Thyroid gland (tissue), 4 donors: ENCODE results near the gene RPH3AL. TPM values are rescaled to one million over a fixed set of nuclear protein-coding genes. Genes with fewer than 3 reads are reported as not detected.

Experiments used
- DNase-seq, 2 donors: peaks; one replicate each; pipeline ENCODE4 v3.0.0-alpha.2; 2019
- H3K27ac ChIP-seq, 3 donors: fragments of 200-600 bp; sonication (generic); 1 replicate in 2 of 3; 2 replicates in 1 of 3; pipeline ENCODE4 v1.5.1; 2016 to 2019; ENCODE audit warnings: mild to moderate bottlenecking in 1 of 3, moderate library complexity in 1 of 3
- H3K27me3 ChIP-seq: fragments of 200-600 bp; sonication (generic); one replicate; pipeline ENCODE4 v1.5.1; 2019
- H3K36me3 ChIP-seq, 2 donors: fragments of 200-600 bp; sonication (generic); one replicate each; pipeline ENCODE4 v1.5.1; 2016 to 2019
- H3K4me1 ChIP-seq, 2 donors: fragments of 200-600 bp; sonication (generic); one replicate each; pipeline ENCODE4 v1.5.1; 2017 to 2019
- H3K4me3 ChIP-seq, 3 donors: fragments of 200-600 bp; sonication (generic); replicated peaks in 1 of 3; 1 replicate in 2 of 3; 2 replicates in 1 of 3; pipeline ENCODE4 v1.5.1; 2016; ENCODE audit warnings: mild to moderate bottlenecking in 1 of 3
- H3K9me3 ChIP-seq: fragments of 200-600 bp; sonication (generic); one replicate; pipeline ENCODE4 v1.5.1; 2017
- POLR2A ChIP-seq, 2 donors: fragments of 450-650 bp; IDR thresholded peaks; one replicate each; pipeline ENCODE4 v1.6.1; 2017; ENCODE audit warnings: antibody characterized with exemption in 2 of 2, mild to moderate bottlenecking in 2 of 2, moderate library complexity in 1 of 2
- WGBS, 2 donors: methylation state at CpG; one replicate each; pipeline ENCODE4 v1.1.5; 2017; 5-methylcytosine and 5-hydroxymethylcytosine counted together
- intact Hi-C: fragments of 100-400 bp; cut with DNase I; formaldehyde crosslinking; loops from one replicate; pipeline ENCODE4 v1.15.1; 2023
- total RNA-seq, 4 donors: library from RNA; depleted of rRNA; stranded (reverse); fragments of >200 nt; gene quantifications; one replicate each; pipeline ENCODE4 v1.2.3, GENCODE V29; 2016
- TF ChIP-seq, protein P1 (sequence below), 6 experiments: fragments of 200-600 bp in 3 of 6; fragments of 450-650 bp in 3 of 6; sonication (generic) in 3 of 6; IDR thresholded peaks; one replicate each; pipeline ENCODE4 v1.5.1; 2016 to 2019; ENCODE audit warnings: antibody characterized with exemption in 6 of 6, mild to moderate bottlenecking in 2 of 6, inconsistent platforms in 1 of 6, moderate library complexity in 1 of 6

Gene RPH3AL
- total RNA-seq, 4 donors from 2014 or later, result 19.1 to 47.7 (median 42.5) TPM

DNA sequence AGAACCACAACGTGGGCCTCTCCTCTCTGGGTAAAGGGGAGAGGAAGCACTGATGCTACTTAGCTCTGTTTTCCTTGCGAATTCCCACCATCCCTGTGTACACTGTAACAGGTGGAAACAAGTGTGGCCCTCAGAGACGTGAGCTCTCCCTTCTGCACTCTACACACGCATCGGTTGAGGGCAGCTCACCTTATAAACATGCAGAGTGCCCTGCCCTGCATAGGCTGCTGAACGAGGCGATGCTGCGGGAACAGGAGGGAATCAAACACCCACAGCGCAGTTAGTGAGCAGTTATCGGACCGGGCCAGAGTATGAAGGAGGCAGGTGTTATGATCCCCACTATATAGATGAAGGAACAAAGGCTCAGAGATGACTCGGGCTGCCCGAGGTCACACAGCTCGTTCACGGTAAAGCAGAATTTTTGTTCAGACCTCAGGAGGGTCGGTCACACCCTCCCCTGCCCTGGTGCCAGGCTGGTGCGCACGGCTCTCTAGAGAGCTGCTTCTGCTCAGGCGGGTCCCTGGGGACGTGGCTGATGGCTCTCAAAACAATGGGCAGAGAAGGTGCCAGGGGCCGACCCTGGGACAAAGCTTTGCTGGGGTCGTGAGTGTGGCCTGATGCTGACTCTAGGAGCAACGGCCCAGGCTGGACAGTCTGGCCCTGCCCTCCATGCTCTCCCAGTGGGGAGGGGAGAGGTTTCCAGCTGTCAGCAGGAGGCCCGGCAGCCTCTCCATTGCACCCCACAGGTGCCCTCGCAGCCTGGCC is 68.5 kb downstream of the RPH3AL start:
- no peaks in the 10 kb centered on the region for H3K4me1 ChIP-seq
- TF ChIP-seq, protein P1, sequence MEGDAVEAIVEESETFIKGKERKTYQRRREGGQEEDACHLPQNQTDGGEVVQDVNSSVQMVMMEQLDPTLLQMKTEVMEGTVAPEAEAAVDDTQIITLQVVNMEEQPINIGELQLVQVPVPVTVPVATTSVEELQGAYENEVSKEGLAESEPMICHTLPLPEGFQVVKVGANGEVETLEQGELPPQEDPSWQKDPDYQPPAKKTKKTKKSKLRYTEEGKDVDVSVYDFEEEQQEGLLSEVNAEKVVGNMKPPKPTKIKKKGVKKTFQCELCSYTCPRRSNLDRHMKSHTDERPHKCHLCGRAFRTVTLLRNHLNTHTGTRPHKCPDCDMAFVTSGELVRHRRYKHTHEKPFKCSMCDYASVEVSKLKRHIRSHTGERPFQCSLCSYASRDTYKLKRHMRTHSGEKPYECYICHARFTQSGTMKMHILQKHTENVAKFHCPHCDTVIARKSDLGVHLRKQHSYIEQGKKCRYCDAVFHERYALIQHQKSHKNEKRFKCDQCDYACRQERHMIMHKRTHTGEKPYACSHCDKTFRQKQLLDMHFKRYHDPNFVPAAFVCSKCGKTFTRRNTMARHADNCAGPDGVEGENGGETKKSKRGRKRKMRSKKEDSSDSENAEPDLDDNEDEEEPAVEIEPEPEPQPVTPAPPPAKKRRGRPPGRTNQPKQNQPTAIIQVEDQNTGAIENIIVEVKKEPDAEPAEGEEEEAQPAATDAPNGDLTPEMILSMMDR (IDR thresholded peaks at IDR 0.05), result no peak
- TF ChIP-seq POLR2A (IDR thresholded peaks at IDR 0.05), result no peak
- no peaks in the 10 kb centered on the region for H3K36me3 ChIP-seq
- H3K27me3 ChIP-seq, result no peaks in the 10 kb centered on the region
- no peak overlapping the region for H3K27ac ChIP-seq
- WGBS, 2 donors, result 81 to 83% methylated on average over 20 to 23 of the region's 25 CpGs
- no peak overlapping the region for H3K4me3 ChIP-seq
- H3K9me3 ChIP-seq, result no peaks in the 10 kb centered on the region
- intact Hi-C loops, result no loop called here
- DNase-seq, result no peak

DNA sequence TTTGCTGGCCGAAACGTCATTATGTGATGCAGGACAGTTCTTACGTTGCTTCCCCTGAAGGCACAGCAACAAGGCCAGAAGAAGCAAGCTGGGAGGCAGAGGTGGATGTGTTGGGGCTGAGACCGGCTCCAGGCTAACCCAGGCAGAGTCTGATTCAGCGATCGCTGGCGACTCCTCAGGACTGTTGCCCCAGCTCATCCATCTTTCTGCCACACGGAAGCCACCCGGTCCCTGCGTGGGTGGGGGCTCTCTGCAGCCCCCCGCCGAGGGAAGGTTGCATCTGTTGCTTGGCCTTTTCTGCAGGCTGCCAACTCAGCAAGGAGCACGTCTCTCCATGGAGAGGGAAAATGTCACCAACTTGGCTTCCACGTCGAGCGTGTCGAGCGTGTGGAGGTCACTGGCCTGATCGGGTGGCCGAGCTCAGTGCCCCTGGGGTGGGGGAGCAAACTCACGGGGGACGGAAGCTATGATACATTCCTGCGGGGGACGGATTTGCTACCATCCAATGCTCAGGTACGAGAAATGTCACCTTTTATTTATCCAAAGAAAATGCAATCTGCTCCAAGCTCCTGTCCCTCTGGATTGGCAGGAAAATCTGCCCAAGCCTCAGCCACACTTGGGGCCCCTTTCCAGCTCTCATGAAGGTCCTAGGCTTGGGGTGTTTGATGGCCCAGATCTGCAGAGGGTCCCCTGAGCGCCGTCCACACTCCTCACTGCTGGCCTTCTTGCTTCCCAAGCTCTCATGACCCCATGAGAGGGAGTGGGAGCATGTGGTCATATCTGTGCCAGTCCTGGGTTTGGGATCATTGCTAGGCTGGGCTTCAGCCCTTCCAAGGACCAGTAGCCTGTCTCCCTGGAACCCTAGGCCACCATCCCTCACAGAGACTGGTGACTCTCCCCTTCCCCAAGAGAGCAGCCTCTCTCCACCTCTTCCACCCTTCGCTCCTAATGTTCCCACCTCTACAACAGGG is 69.4 kb downstream of the RPH3AL start:
- peak in 1 of 2 donors; percentile 0 for DNase-seq
- Histone ChIP-seq H3K4me3 (no peak overlapping the region), H3K27ac (no peak overlapping the region), H3K9me3 (no peaks in the 10 kb centered on the region), H3K4me1 (no peaks in the 10 kb centered on the region), H3K36me3 (no peaks in the 10 kb centered on the region), H3K27me3 (no peaks in the 10 kb centered on the region)
- intact Hi-C loops, result no loop called here
- TF ChIP-seq POLR2A (IDR thresholded peaks at IDR 0.05), result no peak
- TF ChIP-seq, protein P1 (IDR thresholded peaks at IDR 0.05), result no peak
- 83 to 84% methylated on average over 25 to 28 of the region's 28 CpGs for WGBS, 2 donors

DNA sequence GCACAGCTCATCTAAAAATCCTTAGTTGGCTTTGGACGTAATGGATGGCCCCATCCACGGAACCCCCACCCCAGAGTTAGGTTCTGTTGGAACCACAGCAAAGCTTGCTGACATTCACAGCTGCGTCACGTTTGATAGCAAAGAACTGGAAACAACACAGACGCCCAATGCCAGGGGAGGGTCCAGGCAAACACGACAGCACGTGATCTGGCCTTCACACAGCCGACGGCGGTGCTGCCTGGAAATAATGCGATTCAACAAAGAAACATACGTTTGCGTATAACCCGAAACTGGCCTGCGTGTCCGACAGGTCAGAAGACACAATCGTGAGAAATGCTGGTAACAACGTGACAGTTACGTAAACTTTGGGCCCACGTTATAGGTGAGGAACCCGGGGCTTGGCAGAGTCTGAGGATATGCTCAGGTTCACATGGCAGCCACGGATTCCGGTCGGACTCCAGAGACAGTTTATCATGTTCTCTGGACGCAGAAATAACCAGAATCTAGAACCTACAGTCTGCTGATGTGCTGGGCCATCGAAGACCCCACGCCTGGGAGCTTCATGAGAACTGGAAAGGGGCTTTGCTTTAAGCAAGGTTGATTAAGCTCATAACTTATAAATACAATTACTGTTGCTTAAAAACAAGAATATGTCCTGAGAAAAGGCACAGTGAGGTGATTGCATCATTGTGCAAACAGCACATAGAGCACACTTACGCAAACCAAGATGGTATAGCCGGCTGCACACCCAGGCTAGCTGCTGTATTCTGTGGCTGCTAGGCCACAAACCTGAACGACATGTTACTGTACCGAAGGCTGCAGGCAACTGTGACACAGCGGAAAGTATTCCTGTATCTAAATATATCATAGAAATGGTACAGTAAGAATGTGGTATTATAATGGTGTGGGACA is 70.4 kb downstream of the RPH3AL start:
- Histone ChIP-seq H3K36me3 (no peaks in the 10 kb centered on the region), H3K4me3 (no peak overlapping the region), H3K27ac (no peak overlapping the region), H3K27me3 (no peaks in the 10 kb centered on the region), H3K9me3 (no peaks in the 10 kb centered on the region), H3K4me1 (no peaks in the 10 kb centered on the region)
- WGBS, 2 donors, result 87 to 88% methylated on average over 30 to 31 of the region's 32 CpGs
- TF ChIP-seq, protein P1 (IDR thresholded peaks at IDR 0.05), result no peak
- TF ChIP-seq POLR2A (IDR thresholded peaks at IDR 0.05), result no peak
- DNase-seq, result no peak
- intact Hi-C loops, result no loop called here

DNA sequence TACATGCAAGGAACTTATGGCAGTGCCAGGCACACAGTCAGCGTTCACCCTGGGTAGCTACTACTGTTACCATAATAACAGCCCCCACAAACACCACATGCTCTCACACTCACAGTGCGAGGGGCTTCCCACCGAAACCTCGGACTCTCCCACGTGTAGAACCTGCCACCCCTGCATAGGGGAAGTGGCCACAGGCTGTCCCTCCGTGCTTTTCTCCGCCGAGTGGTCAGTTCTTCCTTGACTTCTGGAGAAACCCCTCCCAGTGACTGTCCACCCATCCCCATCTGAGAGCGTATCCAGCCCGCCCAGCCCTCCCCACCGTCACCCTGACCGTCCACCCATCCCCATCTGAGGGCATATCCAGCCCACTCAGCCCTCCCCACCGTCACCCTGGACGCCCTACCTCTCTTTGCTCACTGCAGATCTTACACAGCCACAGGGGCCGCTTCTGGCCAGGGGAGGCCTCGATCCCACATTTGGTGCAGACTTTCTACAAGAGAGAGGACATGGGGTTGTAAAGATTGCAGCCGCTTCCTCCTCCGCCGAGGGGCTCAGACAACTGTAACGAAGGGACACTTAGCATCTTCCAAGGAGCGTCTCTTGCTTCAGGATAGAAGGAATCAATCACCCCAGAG is 71.1 kb downstream of the RPH3AL start:
- intact Hi-C loops, result no loop called here
- H3K36me3 ChIP-seq, result no peaks in the 10 kb centered on the region
- no peaks in the 10 kb centered on the region for H3K4me1 ChIP-seq
- no peak overlapping the region for H3K4me3 ChIP-seq
- WGBS, 2 donors, result 92 to 94% methylated on average over 21 of the region's 21 CpGs
- H3K27me3 ChIP-seq, result no peaks in the 10 kb centered on the region
- H3K27ac ChIP-seq, result no peak overlapping the region
- no peak for TF ChIP-seq POLR2A (IDR thresholded peaks at IDR 0.05)
- TF ChIP-seq, protein P1 (IDR thresholded peaks at IDR 0.05), result no peak
- no peaks in the 10 kb centered on the region for H3K9me3 ChIP-seq
- DNase-seq, result no peak
